Esophagus squamous epithelium (tissue), 5 donors: ENCODE data around the gene ITPR3. TPM values are rescaled to one million over a fixed set of nuclear protein-coding genes. Genes with fewer than 3 reads are reported as not detected.
A peak's percentile ranks its signal among the peaks of the same experiment; 100 is the strongest.

Experiments
- DNase-seq: peaks from one replicate; lab custom pipeline; 2025; lab: John Stamatoyannopoulos, UW
- H3K27ac ChIP-seq, 4 donors: fragments of 200-600 bp; sonication (generic); one replicate each; pipeline ENCODE4 v1.5.1; 2016 to 2019; ENCODE audit warnings: mild to moderate bottlenecking in 1 of 4
- H3K27me3 ChIP-seq, 4 donors: fragments of 200-600 bp; sonication (generic); 1 replicate in 3 of 4; 2 replicates in 1 of 4; pipeline versions ENCODE4 v1.5.1 to v1.6.0; 2017 to 2021; ENCODE audit warnings: antibody characterized with exemption in 1 of 4
- H3K36me3 ChIP-seq, 3 donors: fragments of 200-600 bp; sonication (generic); one replicate each; pipeline ENCODE4 v1.5.1; 2016 to 2019
- H3K4me1 ChIP-seq, 3 donors: fragments of 200-600 bp; sonication (generic); one replicate each; pipeline ENCODE4 v1.5.1; 2017 to 2019
- H3K4me3 ChIP-seq, 4 donors: fragments of 200-600 bp; sonication (generic); 1 replicate in 3 of 4; 2 replicates in 1 of 4; pipeline ENCODE4 v1.5.1; 2016 to 2019; ENCODE audit warnings: mild to moderate bottlenecking in 2 of 4, moderate library complexity in 1 of 4
- H3K9me3 ChIP-seq, 3 donors: fragments of 200-600 bp; sonication (generic); one replicate each; pipeline ENCODE4 v1.5.1; 2016 to 2019
- POLR2A ChIP-seq, 4 donors: fragments of 450-650 bp; IDR thresholded peaks; one replicate each; pipeline ENCODE4 v1.6.1; 2017; ENCODE audit warnings: antibody characterized with exemption in 4 of 4, mild to moderate bottlenecking in 4 of 4, moderate library complexity in 3 of 4
- WGBS, 2 donors: methylation state at CpG; one replicate each; pipeline ENCODE4 v1.1.5; 2018; 5-methylcytosine and 5-hydroxymethylcytosine counted together
- intact Hi-C: fragments of 100-400 bp; cut with DNase I; formaldehyde crosslinking; loops from one replicate; pipeline ENCODE4 v1.15.0; 2022
- total RNA-seq, 4 donors: library from RNA; depleted of rRNA; stranded (reverse); fragments of >200 nt; gene quantifications; one replicate each; pipeline ENCODE4 v1.1.0, GENCODE V29; 2016
- TF ChIP-seq, protein P1 (sequence below), 6 experiments: fragments of 450-650 bp in 4 of 6; fragments of 200-600 bp in 2 of 6; sonication (generic) in 2 of 6; IDR thresholded peaks; one replicate each; pipeline ENCODE4 v1.5.1; 2016 to 2019; ENCODE audit warnings: antibody characterized with exemption in 6 of 6, mild to moderate bottlenecking in 4 of 6, moderate library complexity in 4 of 6
- donor health status: DM: yes; HTN: yes; CAD: no.

The ITPR3 gene
- total RNA-seq, 4 donors from 2014 or later = 21.8 to 39.2 (median 35.3) TPM

DNA sequence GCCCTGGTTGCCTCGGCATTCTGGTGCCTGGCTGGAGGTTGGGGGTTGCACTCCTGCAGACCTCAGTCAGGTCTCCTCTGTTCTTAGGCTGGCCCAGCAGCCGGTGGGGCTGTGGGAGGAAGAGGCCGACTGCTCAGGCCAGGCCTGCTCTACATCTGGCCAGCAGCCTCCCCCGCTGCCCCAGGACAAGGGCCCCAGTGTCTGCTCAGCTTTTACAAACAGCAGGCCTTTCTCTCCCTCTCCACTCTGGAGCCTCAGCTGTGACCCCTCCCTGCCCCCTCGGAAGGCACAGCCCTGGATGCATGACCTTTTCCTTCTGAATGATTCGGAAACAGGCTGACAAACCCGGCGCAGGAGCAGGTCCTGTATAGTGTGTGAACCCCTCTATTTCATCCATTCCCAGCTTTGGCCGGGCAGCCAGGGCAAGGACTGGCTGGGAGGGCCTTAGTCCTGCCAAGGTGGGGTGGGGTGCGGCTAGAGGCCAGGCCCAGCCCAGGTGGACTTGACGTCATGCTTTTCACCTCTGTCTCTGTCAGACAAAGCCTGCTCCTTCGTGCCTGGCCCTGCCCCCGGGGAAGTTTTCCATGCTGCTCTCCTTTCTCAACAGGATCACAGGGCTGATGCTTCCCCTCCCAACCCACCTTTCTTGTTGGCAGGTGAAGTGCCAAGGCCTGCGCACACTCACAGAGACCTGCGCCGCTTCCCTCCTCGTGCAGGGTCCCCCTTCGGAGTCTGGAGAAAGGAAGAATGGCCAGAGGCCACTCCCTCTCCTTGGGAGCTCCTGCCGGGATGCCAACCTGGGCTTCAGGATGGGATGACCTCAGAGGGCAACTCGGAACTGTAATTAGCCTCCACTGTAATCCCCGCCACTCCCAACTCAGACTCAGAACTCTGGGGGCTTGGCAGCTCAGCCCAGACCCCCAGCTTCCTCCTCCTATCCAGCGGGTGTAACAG is 10.1 kb upstream of the ITPR3 start:
- no peaks in the 10 kb centered on the region for H3K9me3 ChIP-seq
- H3K4me1 ChIP-seq = peaks cover 8 to 62% (median 33%) of the 10 kb centered on the region in 3 donors
- peaks cover 0 to 18% (median 0%) of the 10 kb centered on the region in 4 donors for H3K27me3 ChIP-seq
- TF ChIP-seq POLR2A (IDR thresholded peaks at IDR 0.05) = no peak
- TF ChIP-seq, protein P1, sequence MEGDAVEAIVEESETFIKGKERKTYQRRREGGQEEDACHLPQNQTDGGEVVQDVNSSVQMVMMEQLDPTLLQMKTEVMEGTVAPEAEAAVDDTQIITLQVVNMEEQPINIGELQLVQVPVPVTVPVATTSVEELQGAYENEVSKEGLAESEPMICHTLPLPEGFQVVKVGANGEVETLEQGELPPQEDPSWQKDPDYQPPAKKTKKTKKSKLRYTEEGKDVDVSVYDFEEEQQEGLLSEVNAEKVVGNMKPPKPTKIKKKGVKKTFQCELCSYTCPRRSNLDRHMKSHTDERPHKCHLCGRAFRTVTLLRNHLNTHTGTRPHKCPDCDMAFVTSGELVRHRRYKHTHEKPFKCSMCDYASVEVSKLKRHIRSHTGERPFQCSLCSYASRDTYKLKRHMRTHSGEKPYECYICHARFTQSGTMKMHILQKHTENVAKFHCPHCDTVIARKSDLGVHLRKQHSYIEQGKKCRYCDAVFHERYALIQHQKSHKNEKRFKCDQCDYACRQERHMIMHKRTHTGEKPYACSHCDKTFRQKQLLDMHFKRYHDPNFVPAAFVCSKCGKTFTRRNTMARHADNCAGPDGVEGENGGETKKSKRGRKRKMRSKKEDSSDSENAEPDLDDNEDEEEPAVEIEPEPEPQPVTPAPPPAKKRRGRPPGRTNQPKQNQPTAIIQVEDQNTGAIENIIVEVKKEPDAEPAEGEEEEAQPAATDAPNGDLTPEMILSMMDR (IDR thresholded peaks at IDR 0.05) = no peak
- DNase-seq = no peak
- intact Hi-C loops = no loop called here
- H3K4me3 ChIP-seq = no peak overlapping the region
- 35 to 82% methylated on average over 9 to 10 of the region's 22 CpGs for WGBS, 2 donors
- H3K27ac ChIP-seq = peak overlapping the region in 2 of 4 donors; percentile 16 to 71
- H3K36me3 ChIP-seq = no peaks in the 10 kb centered on the region

DNA sequence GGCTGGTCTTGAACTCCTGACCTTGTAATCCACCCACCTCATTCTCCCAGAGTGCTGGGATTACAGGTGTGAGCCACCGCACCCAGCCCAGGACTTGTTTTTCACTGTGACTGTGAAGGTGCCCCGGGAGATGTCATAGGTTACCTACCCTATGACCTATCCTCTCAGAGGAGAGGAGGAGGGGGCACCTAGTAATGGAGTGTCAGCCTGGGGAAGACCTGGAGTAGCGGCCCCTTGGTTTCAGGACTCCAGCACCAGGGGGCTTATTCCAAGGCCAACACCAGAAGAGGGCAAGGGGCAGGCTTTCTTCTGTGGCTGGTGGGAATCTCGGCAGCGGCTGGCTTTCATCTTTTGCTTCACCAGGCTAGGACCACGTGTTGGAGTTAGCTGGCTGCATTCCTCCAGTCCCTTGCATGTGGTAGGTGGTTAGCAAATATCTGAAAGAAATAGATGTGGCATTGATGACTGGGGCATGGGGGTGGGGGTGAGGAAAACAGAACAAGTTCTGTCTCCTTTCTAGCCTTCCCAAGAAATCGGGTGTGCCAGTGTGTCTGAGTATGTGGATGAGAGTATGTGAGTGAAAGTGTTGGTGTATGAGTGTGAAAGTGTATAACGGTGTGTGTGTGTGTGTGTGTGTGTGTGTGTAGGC is 7.9 kb upstream of the ITPR3 start:
- no peak overlapping the region for H3K4me3 ChIP-seq
- 74 to 77% methylated on average over 3 to 6 of the region's 8 CpGs for WGBS, 2 donors
- peaks cover 0 to 12% (median 0%) of the 10 kb centered on the region in 4 donors for H3K27me3 ChIP-seq
- TF ChIP-seq, protein P1 (IDR thresholded peaks at IDR 0.05) = no peak
- TF ChIP-seq POLR2A (IDR thresholded peaks at IDR 0.05) = no peak
- no peaks in the 10 kb centered on the region for H3K36me3 ChIP-seq
- DNase-seq = no peak
- H3K9me3 ChIP-seq = no peaks in the 10 kb centered on the region
- intact Hi-C loops = no loop called here
- peak overlapping the region in 2 of 4 donors; percentile 36 to 52 for H3K27ac ChIP-seq
- peaks cover 8 to 44% (median 17%) of the 10 kb centered on the region in 3 donors for H3K4me1 ChIP-seq

DNA sequence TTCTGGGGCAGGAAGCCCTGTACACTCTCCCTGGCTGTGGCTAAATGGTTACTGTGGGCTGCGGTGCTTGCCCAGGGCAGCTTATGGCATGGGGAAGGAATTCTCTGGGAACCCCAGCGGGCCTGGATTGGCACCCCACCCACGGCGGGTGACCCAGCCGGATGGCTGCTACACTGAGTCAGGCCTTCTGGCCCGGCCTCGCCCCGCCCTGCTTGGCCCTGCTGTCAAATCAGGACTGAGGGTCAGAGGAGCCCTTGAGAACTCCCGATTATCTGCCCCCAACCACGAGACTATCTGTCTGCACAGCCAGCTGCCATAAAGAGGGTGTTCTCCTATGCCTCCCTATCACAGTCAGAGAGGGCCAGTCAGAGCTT is 7.3 kb upstream of the ITPR3 start:
- Histone ChIP-seq H3K4me1 (peaks cover 8 to 42% (median 17%) of the 10 kb centered on the region in 3 donors), H3K9me3 (no peaks in the 10 kb centered on the region), H3K27ac (peak overlapping the region in 2 of 4 donors; percentile 36 to 52), H3K36me3 (no peaks in the 10 kb centered on the region), H3K4me3 (no peak overlapping the region), H3K27me3 (peaks cover 0 to 7% (median 0%) of the 10 kb centered on the region in 4 donors)
- intact Hi-C loops = no loop called here
- DNase-seq = no peak
- TF ChIP-seq, protein P1 (IDR thresholded peaks at IDR 0.05) = no peak
- TF ChIP-seq POLR2A (IDR thresholded peaks at IDR 0.05) = no peak
- WGBS, 2 donors = 17% methylated on average over 1 of the region's 10 CpGs; no CpG with 5 or more reads in 1 of the 2 donors

DNA sequence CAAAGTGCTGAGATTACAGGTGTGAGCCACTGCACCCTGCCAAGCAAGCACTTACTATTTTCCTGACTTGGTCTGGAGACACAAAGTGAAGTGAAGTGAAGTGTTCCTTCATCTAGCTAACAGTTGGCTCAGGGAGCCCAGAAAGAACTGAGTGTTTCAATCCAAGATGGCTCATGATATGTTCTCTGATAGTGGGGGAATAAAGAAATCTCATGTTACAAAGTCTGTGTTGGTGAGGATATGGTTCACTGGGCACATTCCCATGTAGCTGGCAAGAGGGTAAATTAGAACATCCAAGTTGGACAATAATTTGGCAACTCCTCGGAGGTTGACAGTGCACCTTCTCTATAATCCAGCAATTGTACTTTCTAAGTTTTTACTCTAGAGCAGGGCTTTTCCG is 5.0 kb upstream of the ITPR3 start:
- no peak for DNase-seq
- Histone ChIP-seq H3K4me1 (peaks cover 4 to 39% (median 19%) of the 10 kb centered on the region in 3 donors), H3K36me3 (no peaks in the 10 kb centered on the region), H3K27me3 (no peaks in the 10 kb centered on the region), H3K9me3 (no peaks in the 10 kb centered on the region), H3K4me3 (no peak overlapping the region), H3K27ac (no peak overlapping the region)
- intact Hi-C loops = no loop called here
- 78% methylated on average over 2 of the region's 2 CpGs; no CpG with 5 or more reads in 1 of the 2 donors for WGBS, 2 donors
- TF ChIP-seq, protein P1 (IDR thresholded peaks at IDR 0.05) = no peak
- TF ChIP-seq POLR2A (IDR thresholded peaks at IDR 0.05) = no peak
